ENCODE measurements around the gene PIGV.

DNA sequence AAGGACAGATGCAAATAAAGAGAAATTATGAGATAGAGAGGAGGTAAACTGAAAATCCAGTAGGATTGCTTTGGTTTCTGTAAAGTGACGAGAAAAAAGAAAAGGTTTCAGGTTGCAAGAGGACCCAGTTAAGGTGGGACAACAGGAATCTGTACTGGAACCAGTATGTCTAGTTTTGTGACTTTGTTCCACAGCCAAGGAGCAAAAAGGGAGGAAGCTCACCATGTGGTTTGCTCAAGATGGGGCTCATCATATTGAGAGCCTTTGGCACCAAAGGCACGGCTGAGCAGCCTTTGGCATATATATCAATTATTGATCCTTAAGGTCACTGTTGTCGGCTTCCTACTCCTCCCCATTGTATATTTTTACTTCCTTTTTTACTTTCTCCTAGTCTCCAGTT is 37.0 kb downstream of the PIGV start:
- TF ChIP-seq EZH2phosphoT487 (IDR thresholded peaks at IDR 0.05; ENCODE audit: insufficient read depth, low read depth), result no peak
- TF ChIP-seq EZH2 (IDR thresholded peaks at IDR 0.05; ENCODE audit: insufficient read depth, poor library complexity, severe bottlenecking), result no peak
